Stimulated activated naive CD8-positive, alpha-beta T cell treated with anti-CD3 and anti-CD28 coated beads, Interleukin-15, Interleukin-2, amounts not matched to agents 100 ng/mL and 50 ng/mL, for 24 hours (primary cell): ENCODE measurements around the gene ADCY5.

Experiments
- H3K27ac Mint-ChIP-seq: one replicate; pipeline ENCODE4 v1.8.0; 2021; ENCODE audit warnings: mild to moderate bottlenecking, mixed read lengths
- H3K27me3 Mint-ChIP-seq: one replicate; pipeline ENCODE4 v1.8.0; 2021; ENCODE audit warnings: mixed read lengths
- H3K36me3 Mint-ChIP-seq: one replicate; pipeline ENCODE4 v1.8.0; 2021; ENCODE audit warnings: low read depth, mixed read lengths
- H3K4me1 Mint-ChIP-seq: one replicate; pipeline ENCODE4 v1.8.0; 2021; ENCODE audit warnings: low read depth, mixed read lengths
- H3K4me3 Mint-ChIP-seq: one replicate; pipeline ENCODE4 v1.8.0; 2021; ENCODE audit warnings: mild to moderate bottlenecking, mixed read lengths
- H3K9me3 Mint-ChIP-seq: one replicate; pipeline ENCODE4 v1.8.0; 2021; ENCODE audit warnings: mixed read lengths

ADCY5 gene

GRCh38 chr3:123371426-123371825 lies 77.5 kb downstream of the ADCY5 start:
- Mint-ChIP-seq H3K9me3 (no peaks in the 10 kb centered on the region), H3K4me3 (no peak overlapping the region), H3K4me1 (no peaks in the 10 kb centered on the region), H3K27me3 (peaks cover 5% of the 10 kb centered on the region), H3K27ac (no peak overlapping the region), H3K36me3 (no peaks in the 10 kb centered on the region)

GRCh38 chr3:123370819-123371218 lies 78.1 kb downstream of the ADCY5 start:
- Mint-ChIP-seq H3K4me3 (no peak overlapping the region), H3K27ac (no peak overlapping the region), H3K27me3 (peaks cover 5% of the 10 kb centered on the region), H3K36me3 (no peaks in the 10 kb centered on the region), H3K9me3 (no peaks in the 10 kb centered on the region), H3K4me1 (no peaks in the 10 kb centered on the region)

DNA sequence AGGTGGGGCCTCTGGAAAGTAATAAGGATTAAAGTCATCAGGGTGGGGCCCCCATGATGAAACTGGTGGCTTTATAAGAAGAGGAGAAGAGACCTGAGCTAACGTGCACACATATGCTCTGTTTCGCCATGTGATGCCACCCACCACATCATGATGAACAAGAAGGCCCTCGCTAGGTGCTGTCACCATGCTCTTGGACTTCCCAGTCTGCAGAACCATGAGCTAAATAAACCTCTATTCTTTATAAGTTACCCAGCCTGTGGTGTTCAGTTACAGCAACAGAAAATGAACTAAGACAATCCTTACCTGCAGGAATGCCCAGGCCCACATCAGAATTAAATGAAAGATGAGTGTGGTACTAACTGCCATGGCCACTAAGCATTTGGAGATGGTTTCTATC lies 79.8 kb downstream of the ADCY5 start:
- Mint-ChIP-seq H3K27me3 (peaks cover 14% of the 10 kb centered on the region), H3K4me1 (no peaks in the 10 kb centered on the region), H3K27ac (no peak overlapping the region), H3K36me3 (no peaks in the 10 kb centered on the region), H3K9me3 (no peaks in the 10 kb centered on the region), H3K4me3 (no peak overlapping the region)

- Mint-ChIP-seq H3K4me1 (no peaks in the 10 kb centered on the region), H3K36me3 (no peaks in the 10 kb centered on the region), H3K4me3 (no peak overlapping the region), H3K9me3 (no peaks in the 10 kb centered on the region), H3K27ac (no peak overlapping the region), H3K27me3 (peaks cover 17% of the 10 kb centered on the region)
Observed at GRCh38 chr3:123367467-123368154, 81.3 kb downstream of the ADCY5 start.

GRCh38 chr3:123365450-123366143 lies 83.3 kb downstream of the ADCY5 start:
- Mint-ChIP-seq H3K4me3 (no peak overlapping the region), H3K4me1 (no peaks in the 10 kb centered on the region), H3K27me3 (peaks cover 12% of the 10 kb centered on the region), H3K36me3 (no peaks in the 10 kb centered on the region), H3K9me3 (no peaks in the 10 kb centered on the region), H3K27ac (no peak overlapping the region)

DNA sequence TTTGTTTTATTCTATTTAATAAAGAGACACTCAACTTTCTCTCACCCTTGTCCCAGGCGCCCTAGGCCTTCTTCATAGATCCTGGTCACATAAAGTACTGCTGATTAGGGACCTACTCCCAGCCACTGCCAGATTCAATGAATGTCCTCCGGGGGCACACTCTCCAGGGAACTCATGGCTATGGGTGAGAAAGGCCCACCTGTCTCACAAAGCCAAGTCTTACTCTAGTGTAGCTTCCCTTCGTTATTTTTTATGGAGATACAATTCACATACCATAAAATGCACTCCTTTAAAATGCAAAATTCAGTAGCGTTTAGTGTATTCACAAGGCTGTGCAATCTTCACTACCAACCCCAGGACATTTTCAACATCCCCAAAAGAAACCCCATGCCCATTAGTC lies 87.8 kb downstream of the ADCY5 start:
- H3K4me1 Mint-ChIP-seq: no peaks in the 10 kb centered on the region
- no peaks in the 10 kb centered on the region for H3K9me3 Mint-ChIP-seq
- no peaks in the 10 kb centered on the region for H3K36me3 Mint-ChIP-seq
- peaks cover 22% of the 10 kb centered on the region for H3K27me3 Mint-ChIP-seq
- H3K27ac Mint-ChIP-seq: no peak overlapping the region
- no peak overlapping the region for H3K4me3 Mint-ChIP-seq

DNA sequence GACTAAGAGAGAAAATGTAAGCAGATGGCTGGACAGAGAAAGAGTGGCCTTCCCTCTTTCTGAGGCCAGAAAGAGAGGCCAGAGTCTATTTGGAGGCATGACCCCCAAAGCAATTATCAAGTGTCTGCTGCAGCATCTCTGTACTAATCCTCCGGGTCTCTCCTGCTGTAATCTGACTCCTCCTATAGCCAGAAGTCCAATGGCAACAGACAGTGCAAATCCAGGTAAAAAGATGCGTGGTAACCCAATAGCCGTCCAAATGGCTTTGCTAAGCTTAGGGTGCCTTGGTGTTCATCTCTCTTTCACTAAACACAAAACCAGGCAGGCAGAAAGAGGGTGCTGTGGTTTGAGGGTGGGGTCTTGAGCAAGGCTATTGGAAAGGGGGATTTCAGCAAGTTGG lies 91.6 kb downstream of the ADCY5 start:
- no peak overlapping the region for H3K4me3 Mint-ChIP-seq
- peaks cover 18% of the 10 kb centered on the region for H3K27me3 Mint-ChIP-seq
- no peaks in the 10 kb centered on the region for H3K4me1 Mint-ChIP-seq
- no peaks in the 10 kb centered on the region for H3K36me3 Mint-ChIP-seq
- H3K9me3 Mint-ChIP-seq: peaks cover 4% of the 10 kb centered on the region
- no peak overlapping the region for H3K27ac Mint-ChIP-seq

DNA sequence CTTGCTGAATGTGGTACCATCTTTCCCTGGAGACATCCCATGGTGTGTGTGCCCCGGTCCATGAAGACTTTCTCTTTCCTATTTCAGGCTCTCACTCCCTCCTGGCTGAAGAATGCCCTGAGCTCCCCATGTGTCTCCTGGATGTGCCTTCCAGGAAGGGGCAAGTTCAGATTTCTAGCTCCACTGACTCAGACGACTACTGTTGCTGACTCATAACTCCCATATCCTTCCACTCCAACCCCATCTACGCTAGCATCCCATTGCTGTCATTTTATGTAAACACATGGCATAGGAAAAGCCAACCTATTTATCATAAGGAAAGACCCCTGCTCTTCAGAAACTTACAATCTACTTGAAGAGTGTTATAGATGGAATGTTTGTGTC lies 95.0 kb downstream of the ADCY5 start:
- no peak overlapping the region for H3K4me3 Mint-ChIP-seq
- H3K4me1 Mint-ChIP-seq: no peaks in the 10 kb centered on the region
- no peaks in the 10 kb centered on the region for H3K36me3 Mint-ChIP-seq
- H3K9me3 Mint-ChIP-seq: peaks cover 4% of the 10 kb centered on the region
- H3K27ac Mint-ChIP-seq: no peak overlapping the region
- peaks cover 26% of the 10 kb centered on the region for H3K27me3 Mint-ChIP-seq

DNA sequence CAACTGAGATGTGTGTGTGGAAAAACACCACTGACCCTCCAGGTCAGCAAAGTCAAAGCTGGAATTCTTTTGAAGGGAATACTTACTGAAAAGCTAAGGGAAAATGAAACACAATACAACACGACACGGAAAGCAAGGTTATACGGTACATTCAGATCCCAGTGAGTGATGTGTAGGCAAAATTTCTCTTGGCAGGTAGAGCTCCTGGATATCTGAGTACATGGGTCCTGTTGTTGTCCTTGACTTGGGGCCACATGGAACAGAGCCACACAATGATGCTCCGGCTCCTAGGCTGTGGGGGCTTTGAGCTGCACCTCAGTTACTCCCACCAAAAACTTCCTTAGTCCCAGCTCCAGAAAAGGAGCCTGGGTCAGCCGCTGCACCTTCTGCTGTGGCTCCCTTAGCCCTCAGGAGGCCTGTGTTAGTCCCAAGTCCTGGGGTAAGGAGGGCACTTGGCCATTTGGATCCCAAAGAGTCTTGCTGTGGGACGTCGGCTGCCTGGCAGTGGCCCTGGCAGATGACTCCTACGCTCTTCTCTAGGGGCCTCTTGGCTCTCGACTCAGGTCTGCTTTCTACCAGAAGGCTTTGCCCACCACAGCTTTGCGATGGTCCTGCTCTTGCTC lies 95.6 kb downstream of the ADCY5 start:
- H3K9me3 Mint-ChIP-seq: peaks cover 4% of the 10 kb centered on the region
- no peaks in the 10 kb centered on the region for H3K4me1 Mint-ChIP-seq
- H3K27me3 Mint-ChIP-seq: peaks cover 30% of the 10 kb centered on the region
- no peak overlapping the region for H3K4me3 Mint-ChIP-seq
- no peak overlapping the region for H3K27ac Mint-ChIP-seq
- H3K36me3 Mint-ChIP-seq: no peaks in the 10 kb centered on the region

- Mint-ChIP-seq H3K36me3 (no peaks in the 10 kb centered on the region), H3K27me3 (peaks cover 35% of the 10 kb centered on the region), H3K4me1 (no peaks in the 10 kb centered on the region), H3K27ac (no peak overlapping the region), H3K4me3 (no peak overlapping the region), H3K9me3 (peaks cover 4% of the 10 kb centered on the region)
Observed at GRCh38 chr3:123352134-123352554, 96.7 kb downstream of the ADCY5 start.

DNA sequence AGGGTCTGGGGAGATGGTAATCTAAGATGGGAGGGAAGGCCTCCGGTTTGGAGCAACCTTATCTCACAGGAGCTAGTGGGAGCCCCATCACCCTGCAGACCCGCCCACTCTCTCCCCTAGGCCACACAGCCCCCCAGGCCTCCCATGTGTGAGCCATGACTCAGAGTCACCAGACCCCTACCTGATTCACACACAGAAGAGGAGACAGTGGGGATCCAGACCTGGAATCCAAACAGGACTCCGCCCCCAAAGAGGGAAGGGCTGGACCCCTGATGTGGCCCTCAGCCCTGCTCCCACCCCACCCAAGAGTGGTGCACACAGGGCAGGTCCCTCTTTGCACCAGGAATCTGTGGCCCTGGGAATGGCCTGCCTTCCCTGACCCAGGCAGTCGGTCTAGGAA lies 97.4 kb downstream of the ADCY5 start:
- peaks cover 4% of the 10 kb centered on the region for H3K9me3 Mint-ChIP-seq
- H3K27ac Mint-ChIP-seq: no peak overlapping the region
- no peaks in the 10 kb centered on the region for H3K36me3 Mint-ChIP-seq
- H3K4me1 Mint-ChIP-seq: no peaks in the 10 kb centered on the region
- H3K27me3 Mint-ChIP-seq: peaks cover 31% of the 10 kb centered on the region
- no peak overlapping the region for H3K4me3 Mint-ChIP-seq

GRCh38 chr3:123350971-123351370 lies 97.9 kb downstream of the ADCY5 start:
- H3K4me1 Mint-ChIP-seq: no peaks in the 10 kb centered on the region

GRCh38 chr3:123349566-123350435 lies 99.1 kb downstream of the ADCY5 start:
- Mint-ChIP-seq H3K27ac (no peak overlapping the region), H3K4me1 (peaks cover under 1% of the 10 kb centered on the region), H3K36me3 (no peaks in the 10 kb centered on the region), H3K9me3 (peaks cover under 1% of the 10 kb centered on the region), H3K4me3 (no peak overlapping the region), H3K27me3 (peaks cover 30% of the 10 kb centered on the region)

More at GRCh38 chr3:123350971-123351370, 97.9 kb downstream of the ADCY5 start:
- Mint-ChIP-seq H3K27me3 (peaks cover 30% of the 10 kb centered on the region), H3K9me3 (peaks cover 4% of the 10 kb centered on the region), H3K36me3 (no peaks in the 10 kb centered on the region), H3K4me3 (no peak overlapping the region), H3K27ac (no peak overlapping the region)

GRCh38 chr3:123349201-123349535 lies 99.7 kb downstream of the ADCY5 start:
- Mint-ChIP-seq H3K27me3 (peaks cover 27% of the 10 kb centered on the region), H3K9me3 (no peaks in the 10 kb centered on the region), H3K4me3 (no peak overlapping the region), H3K27ac (no peak overlapping the region), H3K36me3 (no peaks in the 10 kb centered on the region), H3K4me1 (peaks cover 6% of the 10 kb centered on the region)
